ENCODE results near the gene C11orf58. TPM values are rescaled to one million over a fixed set of nuclear protein-coding genes. Genes with fewer than 3 reads are reported as not detected.

Gene C11orf58
- total RNA-seq, 1 experiment from 2014 or later: 156 TPM

DNA sequence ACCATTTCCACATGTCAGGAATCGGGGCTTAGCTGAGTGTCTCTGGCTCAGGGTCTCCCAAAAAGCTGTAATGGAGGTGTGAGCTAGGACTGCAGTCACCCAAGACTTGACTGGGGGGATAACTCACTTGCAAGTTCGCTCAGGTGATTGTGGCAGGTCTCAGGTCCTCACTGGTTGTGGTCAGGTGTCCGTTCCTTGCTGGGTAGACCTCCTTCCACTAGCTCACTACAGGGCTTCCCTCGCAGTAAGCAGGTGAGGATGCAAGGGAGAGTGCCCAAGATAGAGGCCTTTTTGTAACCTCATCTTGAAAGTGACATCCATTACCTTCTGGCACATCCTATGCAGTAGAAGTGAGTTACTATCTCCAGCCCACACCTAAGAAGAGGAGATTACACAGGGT, 29.5 kb downstream of the C11orf58 start:
- DNase-seq (ENCODE audit: low read depth): no peak

GRCh38 chr11:16769386-16769785, 30.9 kb downstream of the C11orf58 start:
- DNase-seq (ENCODE audit: low read depth): no peak

DNA sequence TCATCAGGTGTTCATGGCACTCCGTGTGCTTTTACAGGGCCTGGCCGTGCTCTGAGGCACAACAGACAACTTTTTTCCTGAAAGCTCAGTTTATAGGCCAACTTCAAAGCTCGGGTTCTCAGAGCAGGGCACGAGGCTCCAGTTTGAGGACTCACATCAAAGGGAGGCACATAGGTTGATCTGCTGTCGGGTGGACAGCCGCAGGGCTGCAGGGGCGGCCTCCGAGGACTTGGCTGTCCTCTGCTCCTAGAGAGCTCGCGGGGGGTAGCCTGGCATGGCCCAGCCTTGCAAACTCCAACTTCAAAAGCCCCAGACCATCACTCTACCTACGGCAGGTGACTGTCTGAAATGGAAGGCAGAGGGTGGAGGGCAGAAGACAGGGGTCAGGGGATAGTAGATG, 31.6 kb downstream of the C11orf58 start:
- DNase-seq (ENCODE audit: low read depth): no peak

DNA sequence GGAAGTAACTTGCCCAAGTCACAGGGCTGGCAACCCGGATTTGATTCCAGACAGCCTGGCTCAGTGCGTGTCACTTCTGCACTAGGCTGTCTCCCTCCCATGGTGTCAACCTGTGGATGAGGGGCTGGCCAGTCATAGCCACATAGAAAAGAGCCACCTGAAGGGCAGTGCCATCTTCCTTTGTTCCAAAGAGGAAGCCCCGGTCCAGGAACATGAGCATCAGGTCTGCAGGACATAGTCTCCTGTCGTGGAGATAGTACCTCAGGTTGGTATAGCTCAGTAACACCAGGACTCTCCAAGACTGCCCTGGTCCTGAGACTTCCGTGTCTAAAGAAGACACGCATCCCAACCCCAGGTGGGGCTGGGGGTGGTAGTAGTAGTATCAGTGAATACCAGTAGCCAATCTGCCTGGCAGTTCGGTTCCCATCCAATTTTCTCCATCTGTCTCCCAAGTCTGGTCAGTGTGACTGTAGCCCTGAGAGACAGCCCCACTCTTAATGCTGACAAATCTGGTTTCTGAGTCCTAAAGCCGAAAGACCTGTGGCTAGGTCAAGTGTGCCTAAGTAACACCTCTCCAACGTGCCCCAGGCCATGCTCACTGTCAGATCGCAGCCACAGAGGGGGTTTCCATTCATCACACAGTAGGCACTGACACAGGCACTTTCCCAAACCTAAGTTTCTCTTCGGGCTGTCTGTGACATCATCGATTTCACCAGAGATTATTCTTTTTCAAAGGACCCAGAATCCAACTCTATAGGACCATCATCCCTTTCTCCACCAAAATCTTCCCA, 33.1 kb downstream of the C11orf58 start:
- no peak for DNase-seq (ENCODE audit: low read depth)

GRCh38 chr11:16772141-16772512, 33.7 kb downstream of the C11orf58 start:
- no peak for DNase-seq (ENCODE audit: low read depth)

- DNase-seq (ENCODE audit: low read depth): no peak
Observed at GRCh38 chr11:16773981-16774935, 35.8 kb downstream of the C11orf58 start.

GRCh38 chr11:16774936-16775613, 36.6 kb downstream of the C11orf58 start:
- no peak for DNase-seq (ENCODE audit: low read depth)

GRCh38 chr11:16775614-16776283, 37.3 kb downstream of the C11orf58 start:
- no peak for DNase-seq (ENCODE audit: low read depth)

DNA sequence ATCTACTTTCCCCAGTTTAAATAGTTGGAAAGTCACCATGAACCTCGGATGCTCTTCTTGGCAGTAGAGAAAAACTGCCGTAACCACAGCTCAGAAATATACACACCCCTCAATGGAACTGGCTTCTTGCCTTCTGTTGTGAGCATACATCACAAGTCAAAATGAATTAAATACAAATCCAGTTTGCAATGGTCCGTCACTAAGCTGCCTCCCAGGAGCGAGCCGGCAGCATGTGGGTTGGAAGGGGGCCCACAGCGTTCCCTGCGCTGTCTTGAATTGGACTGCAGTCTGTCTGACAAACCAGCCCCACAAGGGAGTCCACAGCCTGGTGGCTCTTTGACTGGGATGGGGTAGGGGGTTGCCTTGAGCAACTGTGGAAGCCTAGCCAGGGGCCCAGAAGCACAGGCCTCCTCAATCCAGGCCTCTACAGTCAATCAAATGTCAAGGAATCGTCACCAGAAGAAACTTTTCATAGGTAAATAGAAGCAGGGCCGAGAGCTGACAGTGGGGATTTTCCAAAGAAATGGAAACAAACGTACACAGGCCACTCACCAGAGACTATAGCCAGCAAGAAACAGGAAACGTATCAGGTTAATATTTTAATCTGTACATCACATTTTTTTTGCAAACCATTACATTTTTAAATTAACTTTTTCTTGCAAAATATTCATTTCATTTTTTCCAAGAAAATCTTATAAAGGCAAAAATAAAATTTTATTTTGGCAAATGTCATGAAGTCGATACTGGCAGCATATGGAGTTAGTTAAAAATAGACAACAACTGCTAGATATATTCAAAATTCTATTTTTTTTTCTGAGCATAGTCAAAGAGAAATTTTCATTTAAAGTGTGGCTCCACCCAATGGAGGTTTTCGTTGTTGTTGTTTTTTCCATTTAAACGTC, 38.5 kb downstream of the C11orf58 start:
- no peak for DNase-seq (ENCODE audit: low read depth)

- no peak for DNase-seq (ENCODE audit: low read depth)
Observed at GRCh38 chr11:16777613-16777975, 39.1 kb downstream of the C11orf58 start.

- no peak for DNase-seq (ENCODE audit: low read depth)
Observed at GRCh38 chr11:16778286-16778685, 39.8 kb downstream of the C11orf58 start.

- DNase-seq (ENCODE audit: low read depth): no peak
Observed at GRCh38 chr11:16778876-16779275, 40.4 kb downstream of the C11orf58 start.

- DNase-seq (ENCODE audit: low read depth): no peak
Observed at GRCh38 chr11:16779436-16779835, 41.0 kb downstream of the C11orf58 start.

- DNase-seq (ENCODE audit: low read depth): no peak
Observed at GRCh38 chr11:16780146-16780545, 41.7 kb downstream of the C11orf58 start.

- no peak for DNase-seq (ENCODE audit: low read depth)
Observed at GRCh38 chr11:16780698-16781550, 42.5 kb downstream of the C11orf58 start.

GRCh38 chr11:16781936-16782919, 43.8 kb downstream of the C11orf58 start:
- DNase-seq (ENCODE audit: low read depth): no peak

GRCh38 chr11:16783321-16783801, 44.9 kb downstream of the C11orf58 start:
- no peak for DNase-seq (ENCODE audit: low read depth)

DNA sequence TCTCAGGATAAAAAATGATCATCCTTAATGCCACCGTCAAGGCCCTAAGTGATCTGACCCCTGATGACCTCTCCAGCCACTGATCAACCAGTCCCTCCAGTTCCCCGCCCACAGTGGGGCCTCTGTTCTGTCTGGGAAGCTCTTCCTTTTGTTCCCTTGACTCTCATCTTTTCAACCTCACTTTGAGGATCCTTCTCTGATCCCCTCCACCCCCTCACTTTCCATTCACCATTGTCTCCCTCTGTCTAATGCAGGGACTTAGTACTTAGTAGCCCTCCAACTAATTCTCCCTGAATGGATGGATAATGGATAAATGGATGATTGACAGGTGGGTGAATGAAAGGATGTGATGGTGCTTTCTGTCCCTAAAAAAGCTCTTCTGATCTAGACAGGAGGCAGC, 45.6 kb downstream of the C11orf58 start:
- no peak for DNase-seq (ENCODE audit: low read depth)

Data from HT1080 (cell line).